Activated CD8-positive, alpha-beta T cell treated with anti-CD3 and anti-CD28 coated beads, Interleukin-2, amount 10 ng/mL, durations not matched to agents 7 days and 5 days (primary cell): ENCODE measurements around the gene KRTAP5-1. TPM values are rescaled to one million over a fixed set of nuclear protein-coding genes. Genes with fewer than 3 reads are reported as not detected.
"Not testable (repeated sequence)": the region's sequence is repeated elsewhere in the genome, so short reads cannot be mapped to it uniquely, and the experiment has no call there.

Experiments used
- ATAC-seq: fragments of 150-1000 bp; cut with Tn5 transposase; one replicate; pipeline ENCODE4 v1.10.0; 2021; ENCODE audit warnings: moderate library complexity
- CTCF ChIA-PET: fragments of 350-600 bp; sonication (Branson Sonifier 250); formaldehyde crosslinking; loops from one replicate; lab custom pipeline; 2021; ENCODE audit warnings: antibody characterized with exemption; lab: Charles Lee
- POLR2A ChIA-PET: fragments of 350-600 bp; sonication (Branson Sonifier 250); formaldehyde crosslinking; loops from one replicate; lab custom pipeline; 2021; ENCODE audit warnings: antibody characterized with exemption; lab: Charles Lee
- DNase-seq: peaks from one replicate; pipeline ENCODE4 v3.0.0-alpha.2; 2020
- H3K27ac Mint-ChIP-seq: one replicate; pipeline ENCODE4 v1.8.0; 2021; ENCODE audit warnings: mild to moderate bottlenecking, mixed read lengths
- H3K27me3 Mint-ChIP-seq: one replicate; pipeline ENCODE4 v1.8.0; 2021; ENCODE audit warnings: low read depth, mixed read lengths
- H3K36me3 Mint-ChIP-seq: one replicate; pipeline ENCODE4 v1.8.0; 2021; ENCODE audit warnings: low read depth, mixed read lengths
- H3K4me1 Mint-ChIP-seq: one replicate; pipeline ENCODE4 v1.8.0; 2021; ENCODE audit warnings: low read depth, mixed read lengths
- H3K4me3 Mint-ChIP-seq: one replicate; pipeline ENCODE4 v1.8.0; 2021; ENCODE audit warnings: mild to moderate bottlenecking, mixed read lengths
- H3K9me3 Mint-ChIP-seq: one replicate; pipeline ENCODE4 v1.8.0; 2022; ENCODE audit warnings: mixed read lengths; ENCODE audit not compliant: insufficient read depth
- total RNA-seq, 2 experiments: library from RNA; stranded (reverse); gene quantifications; one replicate each; pipeline ENCODE4 v1.2.3, GENCODE V29; 2021

Gene KRTAP5-1
- total RNA-seq, 2 experiments from 2014 or later, result not detected

GRCh38 chr11:1598816-1599215, 13.7 kb upstream of the KRTAP5-1 start:
- no peak for ATAC-seq
- Mint-ChIP-seq H3K9me3 (no peaks in the 10 kb centered on the region), H3K27ac (no peak overlapping the region), H3K36me3 (no peaks in the 10 kb centered on the region), H3K4me3 (no peak overlapping the region), H3K4me1 (no peaks in the 10 kb centered on the region), H3K27me3 (peaks cover 46% of the 10 kb centered on the region)
- no peak for DNase-seq
- POLR2A ChIA-PET, result no interaction called here
- CTCF ChIA-PET, result no interaction called here

DNA sequence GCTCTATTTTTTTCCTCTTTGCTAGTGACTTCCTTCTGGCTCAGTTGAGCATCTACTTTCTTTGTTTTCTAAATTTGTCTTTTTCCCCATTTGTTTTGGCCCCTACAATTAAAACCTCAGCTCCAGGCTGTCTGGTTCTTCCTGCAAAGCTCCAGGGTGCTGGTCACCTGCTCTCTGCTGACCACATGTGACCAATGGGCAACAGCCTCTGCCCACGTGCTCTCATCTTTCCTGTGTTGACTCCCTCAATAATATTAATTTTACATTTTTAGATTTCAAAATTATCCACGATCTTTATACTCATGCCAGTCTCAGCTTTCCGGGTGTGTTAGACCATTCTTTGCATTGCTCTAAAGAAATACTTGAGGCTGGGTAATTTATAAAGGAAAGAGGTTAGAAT, 13.3 kb upstream of the KRTAP5-1 start:
- ATAC-seq, CTCF ChIA-PET, H3K36me3 Mint-ChIP-seq, H3K27ac Mint-ChIP-seq, DNase-seq, POLR2A ChIA-PET, H3K9me3 Mint-ChIP-seq, H3K4me1 Mint-ChIP-seq, H3K4me3 Mint-ChIP-seq: not testable (repeated sequence)
- peaks cover 45% of the 10 kb centered on the region for H3K27me3 Mint-ChIP-seq

DNA sequence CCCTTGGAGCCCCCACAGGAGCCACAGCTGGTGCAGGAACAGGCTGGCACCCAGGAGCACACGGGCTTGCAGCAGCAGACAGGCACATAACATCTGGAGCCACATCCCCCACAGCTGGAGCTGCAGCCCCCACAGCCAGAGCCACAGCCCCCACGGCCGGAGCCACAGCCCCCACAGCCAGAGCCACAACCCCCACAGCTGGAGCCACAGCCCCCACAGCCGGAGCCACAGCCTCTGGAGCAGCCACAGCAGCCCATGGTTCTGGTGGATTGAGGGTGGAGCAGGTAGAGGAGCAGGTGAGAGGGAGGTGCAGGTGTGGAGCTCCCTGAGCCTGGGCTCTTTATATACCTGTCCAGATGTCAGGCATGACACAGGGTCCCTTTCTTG, 12.9 kb upstream of the KRTAP5-1 start, which contains the start of gene KRTAP5-2:
KRTAP5-2 (minus strand) TSS at position 301 of the 387 bp plus-strand sequence; CDS start at position 257, 44 bp downstream.
- Mint-ChIP-seq H3K4me3 (no peak within 1 kb of the TSS), H3K27me3 (peaks cover 45% of the 10 kb centered on the region), H3K27ac (no peak within 1 kb of the TSS), H3K4me1 (no peaks in the 10 kb centered on the region), H3K36me3 (no peaks in the 10 kb centered on the region), H3K9me3 (no peaks in the 10 kb centered on the region)
- ChIA-PET CTCF (no interaction called here), POLR2A (no interaction called here)
- DNase-seq (no peak), ATAC-seq (no peak)

- POLR2A ChIA-PET, result no interaction called here
- no peak for ATAC-seq
- Mint-ChIP-seq H3K4me1 (no peaks in the 10 kb centered on the region), H3K4me3 (no peak overlapping the region), H3K9me3 (no peaks in the 10 kb centered on the region), H3K27me3 (peaks cover 46% of the 10 kb centered on the region), H3K36me3 (no peaks in the 10 kb centered on the region), H3K27ac (no peak overlapping the region)
- CTCF ChIA-PET, result interaction anchor here (1.4 kb wide), 1 partner anchor 33 kb away, joined by 4 read pairs; no protein-coding TSS in a partner anchor
- no peak for DNase-seq
These were observed 12.4 kb upstream of the KRTAP5-1 start for GRCh38 chr11:1597331-1597993.

DNA sequence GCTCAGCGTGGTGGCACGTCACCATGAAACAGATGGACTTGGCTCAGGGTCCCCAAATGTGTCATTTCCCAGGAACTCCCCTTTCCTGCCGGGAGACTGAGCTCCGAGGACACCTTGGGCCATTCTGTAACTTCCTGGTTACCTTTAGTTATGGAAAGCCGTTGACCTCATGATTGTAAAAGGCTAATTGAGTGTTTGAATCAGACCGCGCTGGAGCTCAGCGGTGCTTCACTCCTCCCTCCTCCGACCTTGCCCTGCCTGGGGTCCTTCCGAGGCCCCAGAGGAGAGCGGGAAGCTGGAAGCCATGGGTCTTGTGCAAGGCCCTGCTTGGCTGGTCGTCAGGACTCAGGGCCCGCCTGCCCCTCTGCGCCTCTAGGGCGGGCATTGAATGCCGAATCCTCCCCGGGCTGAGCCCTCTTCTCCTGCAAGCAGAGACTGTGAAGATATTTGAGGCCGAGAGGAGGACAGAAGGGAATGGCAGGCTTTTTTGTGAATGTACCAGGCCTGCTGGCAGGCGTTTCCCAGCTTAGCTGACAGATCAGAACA, 11.6 kb upstream of the KRTAP5-1 start:
- H3K9me3 Mint-ChIP-seq, H3K36me3 Mint-ChIP-seq, H3K4me3 Mint-ChIP-seq, H3K4me1 Mint-ChIP-seq, DNase-seq, POLR2A ChIA-PET, H3K27ac Mint-ChIP-seq, ATAC-seq: not testable (repeated sequence)
- CTCF ChIA-PET, result interaction anchor here (0.7 to 2.4 kb wide), 3 partner anchors 22 to 95 kb away, joined by 3 to 23 read pairs (median 4); no protein-coding TSS in a partner anchor
- peaks cover 39% of the 10 kb centered on the region for H3K27me3 Mint-ChIP-seq

- H3K27ac Mint-ChIP-seq, H3K4me3 Mint-ChIP-seq, POLR2A ChIA-PET, DNase-seq, H3K4me1 Mint-ChIP-seq, H3K36me3 Mint-ChIP-seq, H3K9me3 Mint-ChIP-seq, ATAC-seq: not testable (repeated sequence)
- CTCF ChIA-PET, result interaction anchor here (0.6 to 2.4 kb wide), 4 partner anchors 22 to 551 kb away, joined by 3 to 23 read pairs (median 4); no protein-coding TSS in a partner anchor
- H3K27me3 Mint-ChIP-seq, result peaks cover 38% of the 10 kb centered on the region
These were observed 11.0 kb upstream of the KRTAP5-1 start for GRCh38 chr11:1595994-1596575.

- CTCF ChIA-PET, result no interaction called here
- peaks cover 12% of the 10 kb centered on the region for H3K4me1 Mint-ChIP-seq
- H3K9me3 Mint-ChIP-seq, result no peaks in the 10 kb centered on the region
- ATAC-seq (no peak), DNase-seq (no peak)
- POLR2A ChIA-PET, result no interaction called here
- H3K4me3 Mint-ChIP-seq, result no peak overlapping the region
- H3K36me3 Mint-ChIP-seq, result peaks cover 11% of the 10 kb centered on the region
- H3K27me3 Mint-ChIP-seq, result peaks cover 26% of the 10 kb centered on the region
- H3K27ac Mint-ChIP-seq, result no peak overlapping the region
These were observed 7.5 kb upstream of the KRTAP5-1 start for GRCh38 chr11:1592628-1593027.

DNA sequence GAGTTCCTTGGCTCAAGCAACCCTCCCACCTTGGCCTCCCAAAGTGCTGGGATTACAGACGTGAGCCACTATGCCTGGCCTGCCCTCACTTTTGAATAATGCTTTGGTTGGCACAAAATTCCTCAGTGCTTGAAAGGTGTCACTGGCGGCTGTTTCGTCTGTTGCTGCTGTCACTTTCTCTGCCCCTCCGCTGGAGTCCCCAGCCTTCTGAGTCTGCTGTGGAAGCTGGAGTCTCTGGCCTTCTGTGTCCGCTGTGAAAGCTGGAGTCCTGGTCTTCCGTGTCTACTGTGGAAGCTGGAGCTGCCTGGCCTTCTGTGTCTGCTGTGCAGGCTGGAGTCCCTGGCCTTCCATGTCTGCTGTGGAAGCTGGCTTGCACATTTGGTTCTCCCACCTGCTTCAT, 4.9 kb upstream of the KRTAP5-1 start:
- ChIA-PET CTCF (interaction anchor here (0.9 to 2.6 kb wide), 2 partner anchors 15 to 104 kb away, joined by 3 to 29 read pairs; no protein-coding TSS in a partner anchor), POLR2A (no interaction called here)
- peaks cover 11% of the 10 kb centered on the region for H3K36me3 Mint-ChIP-seq
- ATAC-seq (no peak), DNase-seq (no peak)
- H3K4me3 Mint-ChIP-seq, result no peak overlapping the region
- peak overlapping the region; percentile 46 for H3K27ac Mint-ChIP-seq
- H3K27me3 Mint-ChIP-seq, result peaks cover 22% of the 10 kb centered on the region
- peaks cover 13% of the 10 kb centered on the region for H3K4me1 Mint-ChIP-seq
- H3K9me3 Mint-ChIP-seq, result no peaks in the 10 kb centered on the region

DNA sequence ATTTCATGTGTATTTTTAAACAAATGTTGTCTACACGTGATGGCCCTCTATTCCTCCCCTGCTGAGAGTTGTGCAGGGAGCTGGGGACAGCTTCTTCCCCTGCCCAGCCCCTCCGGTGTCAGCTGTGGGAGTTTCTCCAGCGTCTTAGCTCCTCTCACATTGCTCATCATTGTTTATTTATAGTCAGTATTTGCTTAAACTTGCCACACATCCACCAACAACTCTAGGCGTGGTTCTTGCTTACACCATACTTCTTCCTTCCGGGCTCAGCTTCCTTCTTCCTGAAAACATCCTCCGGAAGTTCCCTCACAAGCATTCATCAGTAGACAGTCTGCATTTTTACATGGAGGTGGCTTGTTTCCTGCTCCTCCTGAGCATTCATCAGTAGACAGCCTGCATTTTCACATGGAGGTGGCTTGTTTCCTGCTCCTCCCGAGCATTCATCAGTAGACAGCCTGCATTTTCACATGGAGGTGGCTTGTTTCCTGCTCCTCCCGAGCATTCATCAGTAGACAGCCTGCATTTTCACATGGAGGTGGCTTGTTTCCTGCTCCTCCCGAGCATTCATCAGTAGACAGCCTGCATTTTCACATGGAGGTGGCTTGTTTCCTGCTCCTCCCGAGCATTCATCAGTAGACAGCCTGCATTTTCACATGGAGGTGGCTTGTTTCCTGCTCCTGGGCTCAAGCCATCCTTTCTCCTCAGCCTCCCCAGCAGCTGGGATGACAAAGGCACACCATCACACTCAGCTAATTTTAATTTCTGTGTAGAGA, 4.3 kb upstream of the KRTAP5-1 start:
- H3K27me3 Mint-ChIP-seq, result peaks cover 21% of the 10 kb centered on the region
- DNase-seq, POLR2A ChIA-PET, H3K9me3 Mint-ChIP-seq: not testable (repeated sequence)
- peaks cover 13% of the 10 kb centered on the region for H3K4me1 Mint-ChIP-seq
- peaks cover 11% of the 10 kb centered on the region for H3K36me3 Mint-ChIP-seq
- peak; percentile 47 for ATAC-seq
- peak overlapping the region; percentile 87 for H3K27ac Mint-ChIP-seq
- H3K4me3 Mint-ChIP-seq, result peak overlapping the region; percentile 16
- CTCF ChIA-PET, result interaction anchor here (1.0 to 2.6 kb wide), 2 partner anchors 15 to 63 kb away, joined by 3 to 29 read pairs; no protein-coding TSS in a partner anchor

DNA sequence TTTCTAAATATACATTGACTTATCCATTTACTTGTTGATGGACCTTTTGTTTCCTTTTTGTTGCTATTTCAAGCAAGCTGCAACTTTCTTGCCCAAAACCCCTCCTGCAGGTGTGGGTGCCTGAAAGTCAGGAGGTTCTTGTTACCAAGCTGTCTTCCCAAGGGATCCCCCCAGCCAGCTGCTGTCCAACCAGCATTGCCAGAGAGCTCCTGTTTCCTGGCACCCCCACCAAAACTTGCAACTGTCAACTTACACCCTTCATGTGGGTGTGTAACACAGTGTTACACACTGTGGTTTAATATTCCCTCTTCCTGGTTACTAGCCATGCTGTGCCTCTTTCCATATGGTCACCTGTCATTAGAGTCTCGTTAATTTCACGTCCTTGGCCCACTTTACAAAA, 1.6 kb upstream of the KRTAP5-1 start:
- ChIA-PET POLR2A (no interaction called here), CTCF (interaction anchor here (2.5 kb wide), 1 partner anchor 12 kb away, joined by 8 read pairs; no protein-coding TSS in a partner anchor)
- Mint-ChIP-seq H3K27me3 (peaks cover 11% of the 10 kb centered on the region), H3K4me1 (peaks cover 13% of the 10 kb centered on the region), H3K9me3 (no peaks in the 10 kb centered on the region), H3K27ac (no peak overlapping the region), H3K4me3 (no peak overlapping the region), H3K36me3 (peaks cover 11% of the 10 kb centered on the region)
- ATAC-seq (no peak), DNase-seq (no peak)

- H3K36me3 Mint-ChIP-seq, POLR2A ChIA-PET: not testable (repeated sequence)
These were observed 2.2 kb downstream of the KRTAP5-1 start for GRCh38 chr11:1582909-1583308.

More at GRCh38 chr11:1582909-1583308, 2.2 kb downstream of the KRTAP5-1 start:
- not testable (repeated sequence) for H3K27ac Mint-ChIP-seq, H3K9me3 Mint-ChIP-seq, H3K4me3 Mint-ChIP-seq, DNase-seq, ATAC-seq, H3K4me1 Mint-ChIP-seq
- H3K27me3 Mint-ChIP-seq, result peaks cover 11% of the 10 kb centered on the region
- CTCF ChIA-PET, result interaction anchor here (1.8 kb wide), 1 partner anchor 8 kb away, joined by 6 read pairs; no protein-coding TSS in a partner anchor
